Measurements from ENCODE around the gene CCDC82. TPM values are rescaled to one million over a fixed set of nuclear protein-coding genes. Genes with fewer than 3 reads are reported as not detected.

Gene CCDC82
- total RNA-seq, 1 donor from 2014 or later: 34.1 TPM

- Mint-ChIP-seq H3K27ac (ENCODE audit: unreplicated experiment) (no peak overlapping the region), H3K9me3 (ENCODE audit: unreplicated experiment) (no peaks in the 10 kb centered on the region), H3K4me3 (ENCODE audit: unreplicated experiment) (no peak overlapping the region), H3K36me3 (ENCODE audit: low read depth, unreplicated experiment) (no peaks in the 10 kb centered on the region), H3K4me1 (ENCODE audit: unreplicated experiment) (peaks cover 21% of the 10 kb centered on the region), H3K27me3 (ENCODE audit: unreplicated experiment) (no peaks in the 10 kb centered on the region)
- no peak for DNase-seq (ENCODE audit: low spot score)
- no peak for TF ChIP-seq CTCF (IDR thresholded peaks at IDR 0.05; ENCODE audit: unreplicated experiment)
Measured at GRCh38 chr11:96321091-96321490, 68.6 kb downstream of the CCDC82 start.

- H3K4me1 Mint-ChIP-seq (ENCODE audit: unreplicated experiment): peaks cover 21% of the 10 kb centered on the region
- no peak for DNase-seq (ENCODE audit: low spot score)
- no peak overlapping the region for H3K4me3 Mint-ChIP-seq (ENCODE audit: unreplicated experiment)
- H3K27me3 Mint-ChIP-seq (ENCODE audit: unreplicated experiment): no peaks in the 10 kb centered on the region
- TF ChIP-seq CTCF (IDR thresholded peaks at IDR 0.05; ENCODE audit: unreplicated experiment): no peak
- H3K27ac Mint-ChIP-seq (ENCODE audit: unreplicated experiment): no peak overlapping the region
- no peaks in the 10 kb centered on the region for H3K36me3 Mint-ChIP-seq (ENCODE audit: low read depth, unreplicated experiment)
- no peaks in the 10 kb centered on the region for H3K9me3 Mint-ChIP-seq (ENCODE audit: unreplicated experiment)
Measured at GRCh38 chr11:96319898-96320656, 69.6 kb downstream of the CCDC82 start.

GRCh38 chr11:96318850-96319249 is 70.9 kb downstream of the CCDC82 start:
- no peaks in the 10 kb centered on the region for H3K9me3 Mint-ChIP-seq (ENCODE audit: unreplicated experiment)
- H3K4me1 Mint-ChIP-seq (ENCODE audit: unreplicated experiment): peaks cover 30% of the 10 kb centered on the region
- H3K27me3 Mint-ChIP-seq (ENCODE audit: unreplicated experiment): no peaks in the 10 kb centered on the region
- no peak for DNase-seq (ENCODE audit: low spot score)
- no peak overlapping the region for H3K4me3 Mint-ChIP-seq (ENCODE audit: unreplicated experiment)
- no peaks in the 10 kb centered on the region for H3K36me3 Mint-ChIP-seq (ENCODE audit: low read depth, unreplicated experiment)
- TF ChIP-seq CTCF (IDR thresholded peaks at IDR 0.05; ENCODE audit: unreplicated experiment): no peak
- H3K27ac Mint-ChIP-seq (ENCODE audit: unreplicated experiment): no peak overlapping the region

GRCh38 chr11:96318399-96318798 is 71.3 kb downstream of the CCDC82 start:
- H3K27ac Mint-ChIP-seq (ENCODE audit: unreplicated experiment): no peak overlapping the region
- H3K36me3 Mint-ChIP-seq (ENCODE audit: low read depth, unreplicated experiment): no peaks in the 10 kb centered on the region
- no peak for DNase-seq (ENCODE audit: low spot score)
- no peaks in the 10 kb centered on the region for H3K27me3 Mint-ChIP-seq (ENCODE audit: unreplicated experiment)
- TF ChIP-seq CTCF (IDR thresholded peaks at IDR 0.05; ENCODE audit: unreplicated experiment): no peak
- H3K4me1 Mint-ChIP-seq (ENCODE audit: unreplicated experiment): peaks cover 32% of the 10 kb centered on the region
- no peak overlapping the region for H3K4me3 Mint-ChIP-seq (ENCODE audit: unreplicated experiment)
- no peaks in the 10 kb centered on the region for H3K9me3 Mint-ChIP-seq (ENCODE audit: unreplicated experiment)

- H3K4me1 Mint-ChIP-seq (ENCODE audit: unreplicated experiment): peaks cover 33% of the 10 kb centered on the region
- TF ChIP-seq CTCF (IDR thresholded peaks at IDR 0.05; ENCODE audit: unreplicated experiment): no peak
- H3K4me3 Mint-ChIP-seq (ENCODE audit: unreplicated experiment): no peak overlapping the region
- no peaks in the 10 kb centered on the region for H3K27me3 Mint-ChIP-seq (ENCODE audit: unreplicated experiment)
- H3K27ac Mint-ChIP-seq (ENCODE audit: unreplicated experiment): no peak overlapping the region
- no peak for DNase-seq (ENCODE audit: low spot score)
- H3K36me3 Mint-ChIP-seq (ENCODE audit: low read depth, unreplicated experiment): no peaks in the 10 kb centered on the region
- H3K9me3 Mint-ChIP-seq (ENCODE audit: unreplicated experiment): no peaks in the 10 kb centered on the region
Measured at GRCh38 chr11:96317985-96318384, 71.7 kb downstream of the CCDC82 start.
